ENCODE results near the gene PREP. TPM values are rescaled to one million over a fixed set of nuclear protein-coding genes. Genes with fewer than 3 reads are reported as not detected.

The PREP gene
- total RNA-seq, 4 donors from 2014 or later, result 32.9 to 63.2 (median 41.2) TPM

GRCh38 chr6:105443941-105444340, 41.1 kb upstream of the PREP start:
- no peak for TF ChIP-seq POLR2AphosphoS5 (IDR thresholded peaks at IDR 0.05)
- TF ChIP-seq CTCF (IDR thresholded peaks at IDR 0.05), result no peak
- TF ChIP-seq POLR2A (IDR thresholded peaks at IDR 0.05), result no peak
- TF ChIP-seq EP300 (IDR thresholded peaks at IDR 0.05; ENCODE audit: low read depth), result no peak
- in situ Hi-C loops (cut with MboI; ENCODE audit: low pct_ligation_motif_present in 1 of 4, low pct_unique_long_range_greater_than_20kb in 1 of 4, low sequenced_read_pairs in 3 of 4), result loop anchor here in 1 of 4 donors (25.0 kb wide), 1 partner anchor 1118 kb away; no protein-coding TSS in a partner anchor
- H3K27me3 ChIP-seq, result no peaks in the 10 kb centered on the region
- no peak for DNase-seq
- H3K4me1 ChIP-seq, result no peaks in the 10 kb centered on the region
- no peaks in the 10 kb centered on the region for H3K36me3 ChIP-seq
- H3K4me3 ChIP-seq, result no peak overlapping the region
- H3K27ac ChIP-seq, result no peak overlapping the region
- 71 to 82% methylated on average over 5 to 6 of the region's 6 CpGs for WGBS, 2 donors (ENCODE audit: low coverage in 1 of 2)
- H3K9me3 ChIP-seq, result no peaks in the 10 kb centered on the region
- intact Hi-C loops (cut with DNase I; ENCODE audit: low total_unique reads), result no loop called here

GRCh38 chr6:105442369-105442768, 39.5 kb upstream of the PREP start:
- no peak overlapping the region for H3K4me3 ChIP-seq
- DNase-seq, result no peak
- H3K36me3 ChIP-seq, result no peaks in the 10 kb centered on the region
- 70 to 100% methylated on average over 1 of the region's 1 CpG for WGBS, 2 donors (ENCODE audit: low coverage in 1 of 2)
- in situ Hi-C loops (cut with MboI; ENCODE audit: low pct_ligation_motif_present in 1 of 4, low pct_unique_long_range_greater_than_20kb in 1 of 4, low sequenced_read_pairs in 3 of 4) (loop anchor here in 1 of 4 donors (25.0 kb wide), 1 partner anchor 1120 kb away; no protein-coding TSS in a partner anchor), intact Hi-C loops (cut with DNase I; ENCODE audit: low total_unique reads) (no loop called here)
- H3K27me3 ChIP-seq, result no peaks in the 10 kb centered on the region
- no peaks in the 10 kb centered on the region for H3K9me3 ChIP-seq
- TF ChIP-seq CTCF (IDR thresholded peaks at IDR 0.05) (no peak), POLR2AphosphoS5 (IDR thresholded peaks at IDR 0.05) (no peak), EP300 (IDR thresholded peaks at IDR 0.05; ENCODE audit: low read depth) (no peak), POLR2A (IDR thresholded peaks at IDR 0.05) (no peak)
- no peak overlapping the region for H3K27ac ChIP-seq
- H3K4me1 ChIP-seq, result no peaks in the 10 kb centered on the region

GRCh38 chr6:105437236-105437635, 34.4 kb upstream of the PREP start:
- Histone ChIP-seq H3K27ac (no peak overlapping the region), H3K9me3 (no peaks in the 10 kb centered on the region), H3K27me3 (no peaks in the 10 kb centered on the region), H3K4me3 (no peak overlapping the region), H3K36me3 (no peaks in the 10 kb centered on the region), H3K4me1 (no peaks in the 10 kb centered on the region)
- in situ Hi-C loops (cut with MboI; ENCODE audit: low pct_ligation_motif_present in 1 of 4, low pct_unique_long_range_greater_than_20kb in 1 of 4, low sequenced_read_pairs in 3 of 4) (loop anchor here in 1 of 4 donors (25.0 kb wide), 1 partner anchor 1125 kb away; no protein-coding TSS in a partner anchor), intact Hi-C loops (cut with DNase I; ENCODE audit: low total_unique reads) (no loop called here)
- TF ChIP-seq EP300 (IDR thresholded peaks at IDR 0.05; ENCODE audit: low read depth) (no peak), POLR2A (IDR thresholded peaks at IDR 0.05) (no peak), POLR2AphosphoS5 (IDR thresholded peaks at IDR 0.05) (no peak), CTCF (IDR thresholded peaks at IDR 0.05) (no peak)
- WGBS, 2 donors (ENCODE audit: low coverage in 1 of 2), result 63 to 76% methylated on average over 2 of the region's 2 CpGs
- DNase-seq, result no peak

GRCh38 chr6:105433723-105434122, 30.8 kb upstream of the PREP start:
- Histone ChIP-seq H3K27me3 (no peaks in the 10 kb centered on the region), H3K4me1 (no peaks in the 10 kb centered on the region), H3K27ac (no peak overlapping the region), H3K4me3 (no peak overlapping the region), H3K36me3 (no peaks in the 10 kb centered on the region), H3K9me3 (no peaks in the 10 kb centered on the region)
- no peak for DNase-seq
- in situ Hi-C loops (cut with MboI; ENCODE audit: low pct_ligation_motif_present in 1 of 4, low pct_unique_long_range_greater_than_20kb in 1 of 4, low sequenced_read_pairs in 3 of 4) (loop anchor here in 1 of 4 donors (25.0 kb wide), 1 partner anchor 1129 kb away; no protein-coding TSS in a partner anchor), intact Hi-C loops (cut with DNase I; ENCODE audit: low total_unique reads) (no loop called here)
- 75 to 85% methylated on average over 2 to 3 of the region's 3 CpGs for WGBS, 2 donors (ENCODE audit: low coverage in 1 of 2)
- TF ChIP-seq EP300 (IDR thresholded peaks at IDR 0.05; ENCODE audit: low read depth), result no peak
- no peak for TF ChIP-seq POLR2AphosphoS5 (IDR thresholded peaks at IDR 0.05)
- TF ChIP-seq POLR2A (IDR thresholded peaks at IDR 0.05), result no peak
- no peak for TF ChIP-seq CTCF (IDR thresholded peaks at IDR 0.05)
